ENCODE results near the gene ADGRL3. TPM values are rescaled to one million over a fixed set of nuclear protein-coding genes. Genes with fewer than 3 reads are reported as not detected.

Gene ADGRL3
- total RNA-seq, 2 experiments from 2014 or later = not detected

DNA sequence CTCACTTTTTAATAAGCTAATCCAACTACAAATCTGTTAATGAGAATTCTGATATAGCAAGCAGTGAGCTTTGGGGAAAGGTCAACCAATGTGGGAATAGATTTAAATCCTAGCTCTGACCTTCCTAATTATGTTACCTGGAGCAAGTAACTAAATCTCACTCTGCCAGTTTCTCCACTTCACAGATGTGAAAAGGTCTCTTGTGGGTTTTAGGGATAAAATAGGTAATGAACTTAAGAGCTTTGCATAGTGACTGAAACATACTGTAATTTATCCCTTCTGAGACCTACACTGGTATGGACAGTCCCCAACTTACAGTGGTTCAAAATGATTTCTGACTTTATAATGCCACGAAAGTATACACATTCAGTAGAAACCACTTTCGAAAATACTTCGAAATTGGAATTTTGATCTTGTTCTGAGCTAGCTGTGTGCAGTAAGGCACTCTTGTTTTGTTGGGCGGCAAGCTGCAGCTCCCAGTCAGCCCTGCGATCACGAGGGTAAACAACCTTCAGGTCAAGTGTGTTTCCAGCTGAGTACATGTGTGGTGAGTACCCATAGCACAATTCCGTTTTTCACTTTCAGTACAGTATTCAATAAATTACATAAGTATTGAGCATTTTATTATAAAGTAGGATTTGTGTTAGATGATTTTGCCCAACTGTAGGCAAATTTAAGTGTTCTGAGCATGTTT is 93.7 kb downstream of the ADGRL3 start:
- no TSS peak for BruUV-seq (replicated peaks)
- Histone ChIP-seq H3K4me1 (ENCODE audit: insufficient read depth, low read length, poor library complexity, severe bottlenecking) (no peaks in the 10 kb centered on the region), H3K4me3 (ENCODE audit: low read depth, low read length, poor library complexity, severe bottlenecking) (no peak overlapping the region), H3K36me3 (ENCODE audit: insufficient read depth, low read length) (no peaks in the 10 kb centered on the region), H3K9me2 (ENCODE audit: insufficient read depth, low read length) (no peaks in the 10 kb centered on the region), H2AFZ (ENCODE audit: low read length) (no peak overlapping the region), H3K9me3 (ENCODE audit: low read length) (no peaks in the 10 kb centered on the region), H3K27ac (ENCODE audit: low read depth, low read length, poor library complexity, severe bottlenecking) (no peak overlapping the region), H3K79me2 (ENCODE audit: insufficient read depth, low read depth, low read length) (no peaks in the 10 kb centered on the region), H3K4me2 (ENCODE audit: low read length) (no peak overlapping the region), H4K20me1 (ENCODE audit: insufficient read depth, low read length) (no peaks in the 10 kb centered on the region)
- DNase-seq (ENCODE audit: low spot score) = no peak
- POLR2A ChIA-PET = interaction anchor here (1.0 kb wide), 1 partner anchor 36 kb away, joined by 3 read pairs; no protein-coding TSS in a partner anchor
- intact Hi-C loops (cut with micrococcal nuclease; ENCODE audit: unreplicated experiment) = no loop called here
- CTCF ChIA-PET (ENCODE audit: unreplicated experiment) = interaction anchor here (0.6 kb wide), 1 partner anchor 1344 kb away, joined by 3 read pairs; no protein-coding TSS in a partner anchor
- TF ChIP-seq CTCF (conservative IDR thresholded peaks at IDR 0.05; ENCODE audit: low read length) (no peak), EZH2phosphoT487 (IDR thresholded peaks at IDR 0.05; ENCODE audit: borderline replicate concordance, low read depth, low read length) (no peak)

GRCh38 chr4:61294936-61295335 is 94.8 kb downstream of the ADGRL3 start:
- CTCF ChIA-PET (ENCODE audit: unreplicated experiment) = no interaction called here
- intact Hi-C loops (cut with micrococcal nuclease; ENCODE audit: unreplicated experiment) = no loop called here
- no peak overlapping the region for H3K4me3 ChIP-seq (ENCODE audit: low read depth, low read length, poor library complexity, severe bottlenecking)

More at GRCh38 chr4:61294936-61295335, 94.8 kb downstream of the ADGRL3 start:
- H2AFZ ChIP-seq (ENCODE audit: low read length) = no peak overlapping the region
- no peaks in the 10 kb centered on the region for H3K9me3 ChIP-seq (ENCODE audit: low read length)
- no peaks in the 10 kb centered on the region for H3K79me2 ChIP-seq (ENCODE audit: insufficient read depth, low read depth, low read length)
- no peaks in the 10 kb centered on the region for H3K36me3 ChIP-seq (ENCODE audit: insufficient read depth, low read length)
- H3K4me1 ChIP-seq (ENCODE audit: insufficient read depth, low read length, poor library complexity, severe bottlenecking) = no peaks in the 10 kb centered on the region
- H3K27ac ChIP-seq (ENCODE audit: low read depth, low read length, poor library complexity, severe bottlenecking) = no peak overlapping the region
- H4K20me1 ChIP-seq (ENCODE audit: insufficient read depth, low read length) = no peaks in the 10 kb centered on the region
- DNase-seq (ENCODE audit: low spot score) = no peak
- H3K9me2 ChIP-seq (ENCODE audit: insufficient read depth, low read length) = no peaks in the 10 kb centered on the region
- BruUV-seq (replicated peaks) = no TSS peak
- TF ChIP-seq CTCF (conservative IDR thresholded peaks at IDR 0.05; ENCODE audit: low read length) (no peak), EZH2phosphoT487 (IDR thresholded peaks at IDR 0.05; ENCODE audit: borderline replicate concordance, low read depth, low read length) (no peak)
- no peak overlapping the region for H3K4me2 ChIP-seq (ENCODE audit: low read length)
- POLR2A ChIA-PET = no interaction called here

All from OCI-LY7 (cell line).